ENCODE measurements around the gene TNIK.
"Not testable (repeated sequence)": the region's sequence is repeated elsewhere in the genome, so short reads cannot be mapped to it uniquely, and the experiment has no call there.

The TNIK gene

GRCh38 chr3:171384101-171384891 lies 75.9 kb downstream of the TNIK start:
- DNase-seq (ENCODE audit: low read depth in 2 of 2): no peak

DNA sequence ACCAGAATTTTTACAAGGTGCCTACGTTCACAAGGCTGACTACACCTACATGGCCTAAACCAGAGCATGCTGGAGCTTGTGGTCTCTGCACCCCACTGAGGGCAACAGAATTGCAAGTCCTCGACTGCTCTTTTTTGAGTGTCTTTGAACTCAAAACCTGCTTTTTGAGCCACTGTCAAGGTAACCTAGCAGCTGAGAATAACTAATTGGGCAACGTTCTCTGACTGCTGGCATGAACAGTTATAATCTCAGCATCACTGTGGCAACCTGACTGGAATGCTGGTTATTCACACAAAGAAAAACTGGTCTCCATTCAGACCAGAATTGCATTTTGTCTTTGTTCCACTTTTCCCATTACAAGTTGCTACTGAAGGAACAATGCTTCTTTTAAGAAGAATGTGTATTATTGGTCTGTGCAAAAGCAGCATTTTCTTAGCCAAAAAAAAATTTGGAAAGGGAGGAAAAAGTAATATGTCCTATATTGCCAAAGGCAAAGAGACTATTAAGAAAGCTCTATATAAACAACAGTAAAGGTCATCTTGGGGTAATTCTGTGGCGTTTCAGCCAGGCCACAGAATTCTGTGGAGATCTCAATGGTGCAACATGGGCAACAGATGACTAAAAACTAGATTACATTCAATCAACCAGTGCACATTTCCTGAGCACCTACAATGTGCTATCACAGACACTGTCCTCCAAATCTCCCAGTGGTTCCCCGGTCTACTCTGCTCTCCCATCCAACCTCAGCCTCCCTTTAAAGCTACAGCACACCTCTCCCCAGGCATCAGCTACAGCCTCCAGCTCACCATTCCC lies 76.8 kb downstream of the TNIK start:
- DNase-seq (ENCODE audit: low read depth in 2 of 2): no peak

DNA sequence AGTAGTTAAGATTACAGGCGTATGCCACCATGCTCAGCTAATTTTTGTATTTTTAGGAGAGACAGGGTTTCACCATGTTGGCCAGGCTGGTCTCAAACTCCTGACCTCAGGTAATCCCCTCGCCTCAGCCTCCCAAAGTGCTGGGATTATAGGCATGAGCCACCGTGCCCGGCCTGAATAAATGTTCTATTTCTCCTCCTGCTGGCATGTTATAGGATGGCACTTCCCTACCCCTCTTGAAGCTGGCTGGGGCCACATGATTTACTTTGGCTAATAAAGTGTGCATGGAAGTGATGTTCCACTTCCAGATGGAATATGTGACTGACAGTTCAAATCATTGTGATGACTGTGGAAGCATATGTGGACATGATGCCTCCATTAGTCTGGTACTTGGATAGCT lies 77.9 kb downstream of the TNIK start:
- DNase-seq (ENCODE audit: low read depth in 2 of 2): not testable (repeated sequence)

- no peak for DNase-seq (ENCODE audit: low read depth in 2 of 2)
Measured at GRCh38 chr3:171380711-171381425, 79.3 kb downstream of the TNIK start.

- DNase-seq (ENCODE audit: low read depth in 2 of 2): no peak
Measured at GRCh38 chr3:171379961-171380483, 80.2 kb downstream of the TNIK start.

DNA sequence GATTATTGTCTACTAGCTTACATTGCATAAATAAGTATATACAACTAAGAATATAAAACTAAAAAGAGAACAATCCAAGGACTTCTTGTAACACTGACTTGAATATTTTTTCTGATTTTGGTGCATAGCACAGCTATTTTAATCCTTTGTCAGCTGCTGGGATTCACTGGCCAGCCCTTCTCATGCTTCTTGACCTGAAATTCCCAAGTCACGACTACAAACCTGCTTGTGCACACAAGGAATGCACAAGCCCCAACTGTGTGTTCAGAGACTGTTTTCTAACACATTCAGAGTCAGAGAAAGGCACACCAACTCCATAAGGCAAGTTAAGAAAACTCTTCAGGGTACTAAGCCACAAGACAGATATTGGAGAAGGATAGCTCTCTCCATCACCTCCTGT lies 80.9 kb downstream of the TNIK start:
- no peak for DNase-seq (ENCODE audit: low read depth in 2 of 2)

DNA sequence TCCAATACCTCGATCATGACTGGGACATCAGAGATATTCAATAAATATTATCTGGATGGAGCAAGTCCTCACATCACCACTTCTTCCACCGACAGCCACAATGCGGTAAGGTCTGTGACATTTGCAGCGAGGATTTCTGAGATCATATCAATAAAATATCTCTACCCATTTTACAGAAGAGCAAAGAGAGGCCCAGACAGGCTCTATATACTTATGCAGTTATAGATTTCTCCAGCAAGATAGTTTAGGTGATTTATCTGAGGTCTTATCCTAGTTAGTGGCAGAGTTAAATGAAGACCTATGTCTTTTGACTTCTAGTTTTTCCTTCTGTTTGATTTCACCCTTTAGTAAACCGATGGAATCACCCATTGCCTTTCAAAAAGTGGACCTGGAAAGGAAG lies 81.6 kb downstream of the TNIK start:
- DNase-seq (ENCODE audit: low read depth in 2 of 2): no peak

DNA sequence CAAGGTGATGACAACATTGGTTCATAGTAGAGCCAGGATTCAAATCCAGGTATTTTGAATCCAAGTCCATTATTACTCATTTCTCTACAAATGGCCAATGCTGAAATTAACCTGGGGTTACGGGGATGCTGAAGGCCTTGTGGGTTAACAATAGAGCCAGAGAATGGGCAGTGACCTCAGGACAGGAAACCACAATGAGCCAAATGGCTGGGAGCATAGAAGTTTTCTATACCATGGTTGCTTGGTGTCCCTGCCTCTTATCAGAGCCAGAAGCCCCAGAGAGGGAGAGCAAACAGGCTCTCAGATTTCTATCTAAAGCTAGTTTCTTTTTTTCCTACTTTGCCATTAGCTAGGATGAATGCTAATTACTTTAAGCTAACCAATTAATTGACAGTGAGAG lies 82.3 kb downstream of the TNIK start:
- no peak for DNase-seq (ENCODE audit: low read depth in 2 of 2)

DNA sequence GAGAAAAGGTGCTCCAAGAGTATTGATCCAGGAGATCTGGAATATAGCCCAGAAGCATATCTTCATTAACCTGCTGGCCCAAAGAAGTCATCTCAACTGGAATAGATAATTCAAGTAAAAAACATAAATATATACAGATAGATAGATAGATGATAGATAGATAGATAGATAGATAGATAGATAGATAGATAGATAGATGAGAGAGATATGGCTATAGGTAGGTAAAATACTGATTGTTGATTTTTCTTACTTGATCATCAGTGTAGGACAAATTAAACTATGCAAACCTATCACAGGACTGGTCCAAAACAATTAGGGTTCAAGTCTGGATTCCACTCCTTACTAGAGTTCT lies 83.6 kb downstream of the TNIK start:
- DNase-seq (ENCODE audit: low read depth in 2 of 2): no peak

- DNase-seq (ENCODE audit: low read depth in 2 of 2): no peak
Measured at GRCh38 chr3:171375666-171376595, 84.3 kb downstream of the TNIK start.

DNA sequence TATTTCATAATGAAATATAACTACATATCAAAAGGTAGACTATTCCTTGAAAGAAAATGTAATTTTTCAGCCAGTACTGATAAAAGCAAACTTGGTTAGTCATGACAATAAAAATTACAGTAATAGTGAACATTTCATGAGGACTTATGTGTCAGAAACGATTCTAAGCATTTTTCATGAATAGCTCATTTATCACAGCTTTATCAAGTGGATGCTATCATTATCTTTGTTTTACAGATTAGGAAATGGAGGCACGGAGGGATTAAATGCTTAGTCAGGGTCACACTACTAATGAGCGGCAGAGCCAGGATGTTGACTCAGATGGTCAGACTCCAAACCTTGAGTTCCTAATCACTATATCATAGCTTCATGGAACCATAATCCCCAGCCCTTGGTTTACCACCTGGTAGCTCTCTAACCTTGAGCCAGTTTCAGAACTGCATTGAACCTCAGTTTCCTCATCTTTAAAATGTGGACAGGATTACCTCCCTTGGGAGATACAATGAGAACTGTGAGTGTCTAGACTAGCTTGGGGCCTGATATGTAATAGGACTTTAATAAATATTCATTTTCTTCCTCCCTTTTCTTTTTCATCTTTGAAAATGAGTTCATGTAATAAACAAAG lies 85.4 kb downstream of the TNIK start:
- DNase-seq (ENCODE audit: low read depth in 2 of 2): no peak

GRCh38 chr3:171374260-171374659 lies 85.9 kb downstream of the TNIK start:
- DNase-seq (ENCODE audit: low read depth in 2 of 2): no peak

GRCh38 chr3:171373711-171374110 lies 86.5 kb downstream of the TNIK start:
- no peak for DNase-seq (ENCODE audit: low read depth in 2 of 2)

DNA sequence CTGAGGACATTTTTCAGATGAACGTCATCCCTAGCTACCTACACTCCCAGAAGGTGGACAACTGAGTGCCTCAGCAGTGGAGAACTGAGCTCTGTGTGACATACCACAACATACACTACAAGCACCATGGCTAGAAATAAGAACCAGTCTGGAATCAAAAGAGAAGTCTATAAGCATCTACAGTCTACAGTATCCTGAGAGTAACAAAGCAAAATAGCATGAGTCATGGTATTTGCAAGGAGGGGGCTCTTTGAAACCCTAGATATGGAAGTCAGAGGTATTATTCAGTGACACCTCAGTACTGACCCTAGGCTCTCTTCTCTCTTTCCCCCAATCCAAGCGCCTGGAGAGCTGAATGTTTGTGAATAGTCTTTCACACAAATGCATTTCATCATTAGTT lies 87.5 kb downstream of the TNIK start:
- no peak for DNase-seq (ENCODE audit: low read depth in 2 of 2)

DNA sequence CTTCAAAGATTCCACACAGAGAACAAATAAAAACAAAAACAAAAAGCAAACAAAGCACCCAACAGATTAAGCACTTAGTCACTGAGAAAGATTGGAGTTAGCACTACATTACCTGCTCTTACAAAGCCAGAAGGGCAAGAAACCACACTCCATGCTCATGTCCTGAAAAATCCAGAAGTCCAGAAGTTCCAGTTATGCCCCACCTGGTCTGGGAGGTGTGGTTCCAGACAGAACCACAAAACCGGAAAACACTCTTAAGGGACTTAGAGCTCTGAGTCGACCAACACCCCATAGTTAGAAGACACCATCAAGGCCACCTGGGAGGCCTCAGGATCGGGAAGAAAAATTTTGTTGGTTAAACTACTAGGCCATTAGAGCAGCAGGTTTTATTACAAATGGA lies 88.9 kb downstream of the TNIK start:
- DNase-seq (ENCODE audit: low read depth in 2 of 2): no peak

DNA sequence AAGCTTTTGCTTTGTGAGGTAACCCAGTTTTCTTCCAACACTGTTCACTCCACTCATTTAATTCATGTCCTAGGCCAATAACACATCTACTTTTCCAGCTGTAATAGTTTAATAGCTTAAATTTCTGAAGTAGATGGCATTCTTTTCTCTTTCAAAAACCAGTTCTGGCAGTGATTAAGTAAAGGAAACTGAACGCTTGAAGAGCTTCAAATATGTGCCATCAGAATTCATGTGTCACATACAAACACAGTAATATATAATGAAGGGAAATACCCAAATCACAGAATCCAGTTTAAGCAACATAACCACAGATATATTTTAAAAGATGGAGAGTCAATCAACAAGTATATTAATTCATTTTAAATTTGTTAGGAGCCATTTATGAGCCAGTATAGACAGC lies 91.0 kb downstream of the TNIK start:
- no peak for DNase-seq (ENCODE audit: low read depth in 2 of 2)

GRCh38 chr3:171366738-171367137 lies 93.5 kb downstream of the TNIK start:
- not testable (repeated sequence) for DNase-seq (ENCODE audit: low read depth in 2 of 2)

DNA sequence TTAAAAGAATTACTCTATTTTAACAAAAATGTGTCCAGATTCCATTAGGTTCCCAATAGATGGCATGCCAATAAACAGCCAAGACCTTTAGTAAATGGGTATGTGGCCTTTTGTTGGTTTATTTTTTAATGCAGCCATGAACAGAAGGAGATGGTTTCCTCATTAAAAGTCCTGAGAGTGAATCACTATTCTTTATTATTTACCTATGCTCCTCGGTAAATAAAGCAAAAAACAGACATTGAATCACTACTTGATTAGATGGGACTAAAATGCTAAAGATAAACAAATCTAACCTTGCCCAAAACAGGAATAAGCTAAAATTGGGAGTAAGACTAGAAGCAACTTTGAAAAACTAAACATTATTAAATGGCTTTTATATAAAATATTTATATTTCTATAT lies 94.2 kb downstream of the TNIK start:
- DNase-seq (ENCODE audit: low read depth in 2 of 2): no peak

DNA sequence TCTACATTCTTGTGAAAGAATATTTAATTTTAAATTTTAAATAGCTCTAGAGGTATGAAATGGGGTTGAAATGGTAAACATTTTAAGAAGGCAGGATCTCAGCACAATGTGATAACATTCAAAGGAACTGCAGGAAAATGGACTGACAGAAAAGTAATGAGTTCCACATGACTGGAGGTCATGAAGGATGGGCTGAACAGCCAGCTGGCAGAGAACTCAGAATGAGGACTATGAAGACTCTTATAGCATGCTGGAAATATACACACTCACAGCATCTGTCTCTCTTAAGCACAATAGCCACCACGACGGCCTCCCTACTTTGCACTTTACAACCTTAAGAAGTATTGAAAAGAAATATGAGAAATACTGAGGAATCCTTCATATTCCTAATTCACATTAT lies 94.7 kb downstream of the TNIK start:
- DNase-seq (ENCODE audit: low read depth in 2 of 2): no peak

GRCh38 chr3:171364500-171364899 lies 95.7 kb downstream of the TNIK start:
- no peak for DNase-seq (ENCODE audit: low read depth in 2 of 2)

GRCh38 chr3:171363202-171363601 lies 97.0 kb downstream of the TNIK start:
- no peak for DNase-seq (ENCODE audit: low read depth in 2 of 2)

Measured in activated CD4-positive, alpha-beta T cell treated with anti-CD3 and anti-CD28 coated beads for 24 hours (primary cell).